Measurements from ENCODE around the gene EP400.
"Not testable (repeated sequence)": the region's sequence is repeated elsewhere in the genome, so short reads cannot be mapped to it uniquely, and the experiment has no call there.

EP400 gene

DNA sequence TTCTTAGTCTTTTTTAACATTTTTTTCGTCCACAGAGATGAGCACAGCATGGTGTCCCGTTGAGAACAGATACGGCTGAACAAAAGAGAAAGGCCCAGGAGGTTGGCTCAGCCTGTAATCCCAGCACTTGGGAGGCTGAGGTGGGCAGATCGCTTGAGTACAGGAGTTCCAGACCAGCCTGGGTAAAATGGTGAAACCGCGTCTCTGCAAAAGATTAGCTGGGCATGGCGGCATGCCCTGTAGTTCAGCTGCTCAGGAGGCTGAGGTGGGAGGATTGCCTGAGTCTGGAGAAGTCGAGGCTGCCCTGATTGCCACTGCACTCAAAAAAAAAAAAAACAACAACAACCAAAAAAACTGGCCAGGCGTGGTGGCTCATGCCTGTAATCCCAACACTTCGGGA lies 5.9 kb upstream of the EP400 start:
- in situ Hi-C loops (cut with MboI; ENCODE audit: low pct_unique_long_range_greater_than_20kb, low sequenced_read_pairs, unreplicated experiment) = no loop called here
- DNase-seq (ENCODE audit: low spot score) = no peak
- TF ChIP-seq, protein P1, sequence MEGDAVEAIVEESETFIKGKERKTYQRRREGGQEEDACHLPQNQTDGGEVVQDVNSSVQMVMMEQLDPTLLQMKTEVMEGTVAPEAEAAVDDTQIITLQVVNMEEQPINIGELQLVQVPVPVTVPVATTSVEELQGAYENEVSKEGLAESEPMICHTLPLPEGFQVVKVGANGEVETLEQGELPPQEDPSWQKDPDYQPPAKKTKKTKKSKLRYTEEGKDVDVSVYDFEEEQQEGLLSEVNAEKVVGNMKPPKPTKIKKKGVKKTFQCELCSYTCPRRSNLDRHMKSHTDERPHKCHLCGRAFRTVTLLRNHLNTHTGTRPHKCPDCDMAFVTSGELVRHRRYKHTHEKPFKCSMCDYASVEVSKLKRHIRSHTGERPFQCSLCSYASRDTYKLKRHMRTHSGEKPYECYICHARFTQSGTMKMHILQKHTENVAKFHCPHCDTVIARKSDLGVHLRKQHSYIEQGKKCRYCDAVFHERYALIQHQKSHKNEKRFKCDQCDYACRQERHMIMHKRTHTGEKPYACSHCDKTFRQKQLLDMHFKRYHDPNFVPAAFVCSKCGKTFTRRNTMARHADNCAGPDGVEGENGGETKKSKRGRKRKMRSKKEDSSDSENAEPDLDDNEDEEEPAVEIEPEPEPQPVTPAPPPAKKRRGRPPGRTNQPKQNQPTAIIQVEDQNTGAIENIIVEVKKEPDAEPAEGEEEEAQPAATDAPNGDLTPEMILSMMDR (IDR thresholded peaks at IDR 0.05; ENCODE audit: extremely low read depth, insufficient read depth, missing control alignments) = no peak

DNA sequence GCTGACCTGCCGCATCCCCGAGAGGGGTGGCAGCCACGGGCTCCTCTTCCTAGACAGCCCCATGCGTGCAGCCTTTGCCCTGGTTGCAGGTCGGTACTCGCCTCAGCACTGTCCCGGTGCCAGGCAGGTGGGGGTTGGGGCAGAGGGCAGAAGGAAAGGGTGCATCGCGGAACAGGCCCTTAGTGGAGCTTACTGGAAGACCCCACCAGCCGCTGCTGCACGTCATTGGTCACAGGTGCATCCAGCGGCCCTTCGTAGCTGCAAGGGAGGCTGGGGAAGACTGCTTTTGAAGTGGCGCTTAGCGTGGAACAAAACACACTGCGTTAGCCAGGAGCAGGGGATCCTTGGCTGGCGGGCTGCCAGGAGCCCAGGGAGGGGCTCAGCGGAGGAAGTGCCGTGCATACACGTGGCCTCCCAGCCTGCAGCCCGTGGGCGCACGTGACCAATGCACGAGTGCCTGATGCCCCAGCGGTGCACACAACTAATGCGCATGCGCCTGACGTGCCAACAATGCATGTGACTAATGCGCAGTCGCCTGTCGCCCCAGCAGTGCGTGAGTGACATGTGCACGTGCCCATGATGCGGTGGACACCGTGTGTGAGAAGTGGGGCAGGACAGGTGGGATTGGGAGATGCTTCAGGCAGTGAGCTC lies 5.0 kb upstream of the EP400 start:
- DNase-seq (ENCODE audit: low spot score) = no peak
- TF ChIP-seq, protein P1 (IDR thresholded peaks at IDR 0.05; ENCODE audit: extremely low read depth, insufficient read depth, missing control alignments) = no peak
- in situ Hi-C loops (cut with MboI; ENCODE audit: low pct_unique_long_range_greater_than_20kb, low sequenced_read_pairs, unreplicated experiment) = no loop called here

DNA sequence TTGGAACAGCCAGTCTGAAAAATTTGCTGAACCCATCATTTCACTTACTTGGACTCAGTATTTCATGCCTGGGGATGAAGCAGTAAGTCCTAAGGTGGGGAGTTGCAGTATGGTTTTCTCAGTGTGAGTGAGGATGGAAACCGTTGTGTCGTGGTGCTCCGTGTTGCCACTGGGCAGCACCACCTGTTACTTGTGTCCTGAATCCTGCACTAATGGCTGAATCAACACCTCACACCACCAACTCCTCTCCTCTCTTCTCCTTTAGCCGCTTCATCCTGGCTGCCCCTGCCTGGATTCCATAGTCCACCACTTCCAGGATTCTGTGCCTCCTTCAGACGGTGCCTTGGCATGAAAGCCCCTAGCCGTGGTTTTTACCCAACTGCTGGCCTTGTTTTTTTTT lies 3.0 kb upstream of the EP400 start:
- in situ Hi-C loops (cut with MboI; ENCODE audit: low pct_unique_long_range_greater_than_20kb, low sequenced_read_pairs, unreplicated experiment) = no loop called here
- TF ChIP-seq, protein P1 (IDR thresholded peaks at IDR 0.05; ENCODE audit: extremely low read depth, insufficient read depth, missing control alignments) = no peak
- DNase-seq (ENCODE audit: low spot score) = no peak

DNA sequence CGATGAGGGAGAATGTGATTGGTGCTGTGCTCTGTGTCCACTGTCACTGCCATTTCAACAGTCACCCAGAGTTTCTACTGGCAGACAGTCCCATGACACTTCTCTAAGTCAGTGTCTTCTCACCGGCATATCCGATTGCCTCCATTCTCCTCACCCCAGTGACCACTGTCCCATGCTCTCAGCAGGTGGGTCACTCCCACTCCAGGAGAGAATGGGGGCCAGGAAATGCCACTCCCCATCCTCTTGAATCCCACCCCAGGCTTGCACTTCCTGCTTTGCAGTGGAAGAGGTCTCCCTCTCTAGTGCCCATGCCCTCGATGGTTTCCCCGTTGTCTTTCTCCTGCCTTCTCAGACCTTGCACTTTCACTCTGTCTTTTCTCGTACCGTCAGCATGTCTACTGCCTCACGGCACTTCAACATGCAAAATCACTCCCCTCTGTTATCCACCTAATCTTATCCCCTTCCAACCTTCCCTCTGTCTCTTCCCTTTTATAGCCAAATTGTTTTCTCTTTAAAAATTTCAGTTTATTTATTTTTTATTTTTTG lies 2.2 kb upstream of the EP400 start:
- TF ChIP-seq, protein P1 (IDR thresholded peaks at IDR 0.05; ENCODE audit: extremely low read depth, insufficient read depth, missing control alignments) = no peak
- in situ Hi-C loops (cut with MboI; ENCODE audit: low pct_unique_long_range_greater_than_20kb, low sequenced_read_pairs, unreplicated experiment) = no loop called here
- DNase-seq (ENCODE audit: low spot score) = no peak

DNA sequence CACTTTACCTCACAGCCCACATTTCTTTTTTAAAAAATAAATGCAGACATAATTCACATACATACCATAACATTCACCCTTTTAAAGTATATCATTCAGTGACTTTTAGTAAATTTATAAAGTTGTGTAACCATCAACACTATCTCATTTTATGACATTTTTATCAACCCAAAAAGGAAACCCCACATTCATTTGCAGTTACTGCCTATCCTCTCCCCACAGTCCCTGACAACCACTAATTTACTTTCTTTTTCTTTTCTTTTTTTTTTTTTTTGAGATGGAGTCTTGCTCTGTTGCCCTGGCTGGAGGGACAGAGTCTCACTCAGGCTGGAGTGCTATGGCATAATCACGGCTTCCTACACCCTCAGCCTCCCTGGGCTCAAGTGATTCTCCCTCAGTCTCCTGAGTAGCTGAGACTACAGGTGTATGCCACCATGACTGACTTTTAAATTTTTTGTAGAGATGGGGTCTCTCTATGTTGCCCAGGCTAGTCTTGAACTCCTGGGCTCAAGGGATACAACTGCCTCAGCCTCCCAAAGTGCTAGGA lies 1.5 kb upstream of the EP400 start:
- in situ Hi-C loops (cut with MboI; ENCODE audit: low pct_unique_long_range_greater_than_20kb, low sequenced_read_pairs, unreplicated experiment) = no loop called here
- TF ChIP-seq, protein P1 (IDR thresholded peaks at IDR 0.05; ENCODE audit: extremely low read depth, insufficient read depth, missing control alignments) = no peak

DNA sequence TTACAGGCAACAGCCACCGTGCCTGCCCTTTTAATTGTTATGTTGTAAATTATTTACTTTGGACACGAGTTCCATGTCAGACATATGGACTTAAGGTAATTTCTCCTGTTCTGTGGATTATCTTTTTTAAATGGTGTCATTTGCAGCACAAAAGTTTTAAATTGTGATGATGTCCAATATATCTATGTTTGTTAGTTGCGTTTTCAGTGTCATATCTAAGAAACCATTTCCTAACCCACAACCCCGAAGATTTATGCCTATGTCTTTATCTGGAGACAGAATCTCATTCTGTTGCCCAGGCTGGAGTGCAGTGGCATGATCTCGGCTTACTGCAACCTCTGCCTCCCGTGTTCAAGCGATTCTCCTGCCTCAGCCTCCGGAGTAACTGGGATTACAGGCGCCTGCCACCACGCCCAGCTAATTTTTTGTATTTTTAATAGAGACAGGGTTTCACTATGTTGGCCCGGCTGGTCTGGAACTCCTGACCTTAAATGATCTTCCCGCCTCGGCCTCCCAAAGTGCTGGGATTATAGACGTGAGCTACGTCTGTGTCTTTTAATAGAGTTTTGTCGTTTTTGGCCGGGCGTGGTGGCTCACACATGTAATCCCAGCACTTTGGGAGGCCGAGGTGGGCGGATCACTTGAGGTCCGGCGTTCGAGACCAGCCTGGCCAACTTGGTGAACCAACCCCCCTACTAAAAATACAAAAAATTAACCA lies 870 bp upstream of the EP400 start:
- DNase-seq (ENCODE audit: low spot score); in situ Hi-C loops (cut with MboI; ENCODE audit: low pct_unique_long_range_greater_than_20kb, low sequenced_read_pairs, unreplicated experiment): not testable (repeated sequence)

More for the DNA sequence above, 1.5 kb upstream of the EP400 start:
- DNase-seq (ENCODE audit: low spot score) = no peak
